PC-9 (cell line): ENCODE measurements around the gene MCFD2. TPM values are rescaled to one million over a fixed set of nuclear protein-coding genes. Genes with fewer than 3 reads are reported as not detected.

Source experiments
- BruUV-seq: library from RNA; stranded (reverse); fragments of 400-500 nt; replicated peaks from 2 replicates; lab custom pipeline; 2021; lab: Mats Ljungman, UMichigan
- CTCF ChIA-PET: fragments of 300-600 bp; sonication (Branson Sonifier 250); formaldehyde crosslinking; loops from one replicate; lab custom pipeline; 2022; ENCODE audit warnings: antibody characterized with exemption; lab: Charles Lee
- POLR2A ChIA-PET: fragments of 300-600 bp; sonication (Branson Sonifier 250); formaldehyde crosslinking; loops from one replicate; lab custom pipeline; 2022; ENCODE audit warnings: antibody characterized with exemption; ENCODE audit not compliant: unreplicated experiment; lab: Charles Lee
- DNase-seq, 2 experiments: peaks; one replicate each; pipeline versions ENCODE4 v3.0.0 to v3.0.0-alpha.2; 2015 to 2022; ENCODE audit warnings: mixed read lengths in 1 of 2
- H2AFZ ChIP-seq: fragments of 200-600 bp; sonication (generic); 2 replicates; pipeline ENCODE4 v1.8.1; 2017; ENCODE audit warnings: antibody characterized with exemption
- H3F3A ChIP-seq: fragments of 200-600 bp; sonication (generic); 2 replicates; pipeline ENCODE4 v1.8.1; 2017; ENCODE audit warnings: antibody characterized with exemption, mild to moderate bottlenecking, low read depth; ENCODE audit not compliant: insufficient read depth
- H3K27ac ChIP-seq: fragments of 200-600 bp; sonication (generic); 2 replicates; pipeline ENCODE4 v1.6.1; 2016; ENCODE audit warnings: mixed run types
- H3K27me3 ChIP-seq: fragments of 200-600 bp; sonication (generic); 2 replicates; pipeline ENCODE4 v1.6.1; 2016; ENCODE audit warnings: low read depth, mixed run types; ENCODE audit not compliant: insufficient read depth
- H3K36me3 ChIP-seq: fragments of 200-600 bp; sonication (generic); 2 replicates; pipeline ENCODE4 v1.6.1; 2016; ENCODE audit warnings: low read depth, mixed run types
- H3K4me1 ChIP-seq: fragments of 200-600 bp; sonication (generic); replicated peaks from 2 replicates; pipeline ENCODE4 v1.6.1; 2016; ENCODE audit warnings: mixed run types; ENCODE audit not compliant: insufficient read depth
- H3K4me2 ChIP-seq: fragments of 200-600 bp; sonication (generic); 2 replicates; pipeline ENCODE4 v1.6.1; 2017; ENCODE audit warnings: mixed run types
- H3K4me3 ChIP-seq: fragments of 200-600 bp; sonication (generic); 2 replicates; pipeline ENCODE4 v1.6.1; 2016; ENCODE audit warnings: mixed run types
- H3K79me2 ChIP-seq: fragments of 200-600 bp; sonication (generic); 2 replicates; pipeline ENCODE4 v1.6.1; 2017; ENCODE audit warnings: low read depth, mixed run types
- H3K9me2 ChIP-seq: fragments of 200-600 bp; sonication (generic); 2 replicates; pipeline ENCODE4 v1.8.1; 2017; ENCODE audit warnings: mild to moderate bottlenecking; ENCODE audit not compliant: insufficient read depth
- H3K9me3 ChIP-seq: fragments of 200-600 bp; sonication (generic); 2 replicates; pipeline ENCODE4 v1.8.1; 2016; ENCODE audit warnings: low read depth; ENCODE audit not compliant: insufficient read depth
- H4K20me1 ChIP-seq: fragments of 200-600 bp; sonication (generic); 2 replicates; pipeline ENCODE4 v1.8.1; 2017; ENCODE audit not compliant: insufficient read depth
- CTCF ChIP-seq: fragments of 200-600 bp; sonication (generic); conservative IDR thresholded peaks from 2 replicates; pipeline ENCODE4 v1.6.1; 2017; ENCODE audit warnings: mixed run types, antibody characterized with exemption, mild to moderate bottlenecking, moderate library complexity
- EZH2 ChIP-seq: fragments of 200-600 bp; sonication (generic); IDR thresholded peaks from 2 replicates; pipeline ENCODE4 v1.8.0; 2017; ENCODE audit warnings: antibody characterized with exemption, low read depth
- intact Hi-C: fragments of 100-400 bp; cut with micrococcal nuclease; formaldehyde crosslinking; loops from one replicate; pipeline ENCODE4 v1.10.0; 2022; ENCODE audit not compliant: unreplicated experiment
- total RNA-seq: library from RNA; stranded (reverse); gene quantifications from 2 replicates; pipeline ENCODE4 v1.2.3, GENCODE V29; 2021

MCFD2 gene
- total RNA-seq, 1 experiment from 2014 or later, result 163 TPM

- peak overlapping the region; percentile 91 for H3K27ac ChIP-seq
- TSS peak; percentile 38 for BruUV-seq
- H4K20me1 ChIP-seq, result no peaks in the 10 kb centered on the region
- H3K79me2 ChIP-seq, result no peaks in the 10 kb centered on the region
- no peaks in the 10 kb centered on the region for H3K9me2 ChIP-seq
- ChIA-PET POLR2A (interaction anchor here (0.6 to 1.1 kb wide), 6 partner anchors 12 to 1639 kb away, joined by 3 to 5 read pairs (median 4); no protein-coding TSS in a partner anchor), CTCF (no interaction called here)
- H3K36me3 ChIP-seq, result no peaks in the 10 kb centered on the region
- H3K4me3 ChIP-seq, result no peak overlapping the region
- TF ChIP-seq EZH2 (no peak), CTCF (no peak)
- peaks cover 52% of the 10 kb centered on the region for H3F3A ChIP-seq
- H3K9me3 ChIP-seq, result peaks cover 1% of the 10 kb centered on the region; the same call in 1 of the 2 replicates
- peak in 1 of 2 experiments; percentile 73 for DNase-seq
- H3K4me2 ChIP-seq, result peak overlapping the region; percentile 41
- H2AFZ ChIP-seq, result no peak overlapping the region
- no peaks in the 10 kb centered on the region for H3K27me3 ChIP-seq
- intact Hi-C loops, result loop anchor here (2.0 to 5.0 kb wide), 3 partner anchors 14 to 791 kb away; no protein-coding TSS in a partner anchor
- H3K4me1 ChIP-seq, result peaks cover 58% of the 10 kb centered on the region
Observed at GRCh38 chr2:46858702-46859090, 56.9 kb downstream of the MCFD2 start.

GRCh38 chr2:46857871-46858701 is 57.5 kb downstream of the MCFD2 start:
- intact Hi-C loops, result loop anchor here (2.0 to 5.0 kb wide), 3 partner anchors 15 to 791 kb away; no protein-coding TSS in a partner anchor
- TF ChIP-seq CTCF (no peak), EZH2 (no peak)
- DNase-seq, result peak; percentile 41 to 62
- no peaks in the 10 kb centered on the region for H4K20me1 ChIP-seq
- TSS peak; percentile 83 for BruUV-seq
- H2AFZ ChIP-seq, result no peak overlapping the region
- peaks cover 60% of the 10 kb centered on the region for H3K4me1 ChIP-seq
- peak overlapping the region; percentile 41 for H3K4me2 ChIP-seq
- no peaks in the 10 kb centered on the region for H3K79me2 ChIP-seq
- H3K27ac ChIP-seq, result peak overlapping the region; percentile 91
- no peaks in the 10 kb centered on the region for H3K9me2 ChIP-seq
- H3K9me3 ChIP-seq, result peaks cover 4% of the 10 kb centered on the region; the same call in 1 of the 2 replicates
- H3K4me3 ChIP-seq, result no peak overlapping the region
- CTCF ChIA-PET, result no interaction called here
- no peaks in the 10 kb centered on the region for H3K36me3 ChIP-seq
- POLR2A ChIA-PET, result interaction anchor here (0.6 to 1.1 kb wide), 6 partner anchors 12 to 1639 kb away, joined by 3 to 5 read pairs (median 4); no protein-coding TSS in a partner anchor
- H3K27me3 ChIP-seq, result no peaks in the 10 kb centered on the region
- H3F3A ChIP-seq, result peaks cover 52% of the 10 kb centered on the region

- Histone ChIP-seq H3K36me3 (no peaks in the 10 kb centered on the region), H3K79me2 (no peaks in the 10 kb centered on the region), H3F3A (peaks cover 52% of the 10 kb centered on the region), H3K4me2 (peak overlapping the region; percentile 74), H4K20me1 (no peaks in the 10 kb centered on the region), H3K9me3 (peaks cover 4% of the 10 kb centered on the region; the same call in 1 of the 2 replicates), H2AFZ (0 out of 2 replicates have a peak overlapping the region, but pooled peaks have one; percentile 48), H3K4me1 (peaks cover 70% of the 10 kb centered on the region), H3K27me3 (no peaks in the 10 kb centered on the region), H3K4me3 (no peak overlapping the region; the same call in 1 of the 2 replicates), H3K27ac (peak overlapping the region; percentile 91), H3K9me2 (no peaks in the 10 kb centered on the region)
- BruUV-seq, result TSS peak; percentile 54
- ChIA-PET CTCF (no interaction called here), POLR2A (interaction anchor here (0.6 to 0.9 kb wide), 4 partner anchors 20 to 471 kb away, joined by 3 to 17 read pairs (median 7); no protein-coding TSS in a partner anchor)
- TF ChIP-seq CTCF, result no peak
- no peak for TF ChIP-seq EZH2
- intact Hi-C loops, result loop anchor here (5.0 kb wide), 2 partner anchors 79 to 789 kb away; no protein-coding TSS in a partner anchor
- peak in 1 of 2 experiments; percentile 14 for DNase-seq
Observed at GRCh38 chr2:46856336-46856735, 59.3 kb downstream of the MCFD2 start.
